GM21737 (cell line): Measurements from ENCODE around the gene DPEP1.
"Not testable (repeated sequence)": the region's sequence is repeated elsewhere in the genome, so short reads cannot be mapped to it uniquely, and the experiment has no call there.

Source experiments
- ATAC-seq: cut with Tn5 transposase; IDR thresholded peaks from one replicate; pipeline ENCODE4 v1.9.1; 2021; ENCODE audit warnings: mild to moderate bottlenecking, moderate library complexity; ENCODE audit not compliant: unreplicated experiment

The DPEP1 gene

GRCh38 chr16:89577055-89577759, 36.2 kb upstream of the DPEP1 start:
- no peak for ATAC-seq

- no peak for ATAC-seq
Observed at GRCh38 chr16:89579351-89579750, 34.1 kb upstream of the DPEP1 start.

DNA sequence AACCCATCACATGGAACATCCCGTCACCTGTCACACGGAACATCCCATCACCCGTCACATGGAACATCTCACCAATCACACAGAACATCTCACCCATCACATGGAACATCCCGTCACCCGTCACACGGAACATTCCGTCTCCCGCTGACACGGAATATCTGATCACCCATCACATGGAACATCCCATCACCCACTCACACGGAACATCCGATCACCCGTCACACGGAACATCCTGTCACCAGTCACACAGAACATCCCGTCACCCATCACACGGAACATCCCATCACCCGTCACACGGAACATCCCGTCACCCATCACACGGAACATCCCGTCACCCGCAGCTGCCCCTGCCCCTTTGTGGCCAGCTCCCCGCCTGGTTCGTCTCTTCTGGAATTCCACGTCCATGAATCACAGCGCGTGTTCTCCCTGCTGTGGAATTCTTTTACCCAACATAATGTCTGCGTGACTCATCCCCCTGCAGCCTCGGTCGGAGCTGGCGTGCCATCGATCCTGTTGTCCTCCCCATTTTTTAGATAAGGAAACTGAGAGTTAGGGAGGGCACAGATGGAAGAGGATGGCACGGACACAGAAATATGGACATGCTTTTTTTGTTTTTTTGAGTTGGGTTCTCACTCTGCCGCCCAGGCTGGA, 32.3 kb upstream of the DPEP1 start:
- ATAC-seq, result no peak

DNA sequence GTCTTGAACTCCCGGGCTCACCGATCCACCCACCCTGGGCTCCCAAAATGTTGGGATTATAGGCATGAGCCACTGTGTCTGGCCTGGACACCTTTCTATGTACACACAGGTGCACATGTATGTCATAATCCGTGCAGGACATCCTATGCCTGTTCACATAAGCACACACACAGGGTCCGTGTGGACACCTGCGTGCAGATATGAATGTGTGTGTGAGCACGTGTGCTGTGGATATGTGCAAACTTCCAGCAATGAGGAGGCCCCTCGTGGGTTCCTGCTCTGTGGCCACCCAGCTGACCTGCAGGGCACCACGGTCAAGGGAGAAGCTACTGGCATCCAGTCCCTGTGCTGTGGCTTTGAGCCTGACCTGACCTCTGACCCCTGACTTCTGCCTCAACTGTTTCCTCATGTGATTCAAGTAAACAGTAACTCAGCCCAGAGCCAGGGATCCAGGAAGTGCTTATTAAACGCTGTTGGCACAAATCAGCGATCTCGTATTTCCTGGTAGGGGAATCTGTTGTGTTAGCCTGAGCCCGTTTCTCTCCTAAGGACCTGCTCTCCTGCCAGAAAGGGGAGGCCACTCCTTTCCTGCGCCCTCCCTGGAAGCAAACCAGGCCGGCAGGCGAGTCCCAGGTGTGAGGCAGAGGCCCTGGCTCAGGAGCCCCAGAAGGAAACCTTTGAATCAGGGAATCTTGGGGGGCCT, 31.4 kb upstream of the DPEP1 start:
- ATAC-seq, result no peak

DNA sequence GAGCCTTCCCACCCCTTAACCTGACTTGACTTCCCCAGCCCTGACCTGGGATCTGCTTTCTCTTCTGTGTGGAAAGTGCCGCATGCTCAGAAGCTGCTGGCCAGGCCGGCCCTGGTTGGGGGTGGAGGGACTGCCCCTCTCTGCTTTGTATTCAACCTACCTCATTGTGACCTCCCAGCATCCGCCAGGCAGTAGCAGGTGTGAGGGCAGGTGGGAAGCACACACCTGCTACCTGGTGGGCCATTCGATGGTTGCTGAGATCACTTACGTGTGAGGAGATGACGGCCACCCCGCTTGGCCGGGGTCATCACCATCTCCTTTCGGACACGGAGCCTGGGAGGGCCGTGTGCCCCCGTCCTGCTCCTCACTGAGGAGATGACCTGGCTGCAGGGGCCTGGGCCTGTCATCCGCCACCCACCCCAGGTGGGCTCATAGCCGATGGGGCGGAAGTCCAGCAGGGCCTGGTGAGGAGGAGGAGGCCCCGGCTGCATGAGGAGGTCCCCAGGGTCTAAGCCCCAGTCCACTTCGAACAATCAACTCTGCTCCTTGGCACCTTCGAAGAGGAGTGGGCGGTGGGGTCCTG, 30.7 kb upstream of the DPEP1 start:
- no peak for ATAC-seq

DNA sequence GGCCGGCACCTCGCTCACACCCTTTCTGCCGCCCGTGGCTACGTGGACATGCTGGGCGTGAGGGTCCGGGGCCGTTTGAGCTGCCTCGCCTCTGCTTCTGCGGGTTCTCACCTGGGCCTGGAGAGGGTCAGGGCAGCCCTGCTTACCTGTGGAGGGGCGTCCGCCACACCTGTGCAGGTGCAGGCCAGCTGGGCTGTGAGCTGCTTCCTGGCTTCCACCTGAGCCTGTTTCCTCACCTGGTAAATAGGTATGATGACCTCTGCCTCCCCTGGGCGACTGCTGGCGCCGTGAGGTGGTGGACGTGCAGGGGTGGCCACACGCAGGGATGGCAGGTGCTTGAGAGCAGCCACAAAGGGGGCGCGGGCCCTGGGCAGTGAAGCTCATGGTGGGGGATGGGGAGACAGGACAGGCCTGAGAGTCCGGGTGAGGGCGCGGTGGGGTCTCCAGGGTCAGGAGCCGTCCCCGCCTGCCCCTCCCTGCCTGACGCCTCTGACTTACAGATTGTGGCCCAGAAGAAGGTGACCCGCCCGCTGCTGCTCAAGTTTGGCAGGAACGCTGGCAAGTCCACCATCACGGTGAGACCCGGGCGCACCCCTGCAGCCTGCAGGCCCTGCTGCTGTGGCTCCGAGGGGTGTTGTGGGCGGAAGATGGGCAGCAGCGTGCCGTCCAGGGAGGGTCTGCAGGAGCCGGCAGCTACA, 30.1 kb upstream of the DPEP1 start:
- ATAC-seq, result no peak

- no peak for ATAC-seq
Observed at GRCh38 chr16:89583895-89584644, 29.4 kb upstream of the DPEP1 start.

DNA sequence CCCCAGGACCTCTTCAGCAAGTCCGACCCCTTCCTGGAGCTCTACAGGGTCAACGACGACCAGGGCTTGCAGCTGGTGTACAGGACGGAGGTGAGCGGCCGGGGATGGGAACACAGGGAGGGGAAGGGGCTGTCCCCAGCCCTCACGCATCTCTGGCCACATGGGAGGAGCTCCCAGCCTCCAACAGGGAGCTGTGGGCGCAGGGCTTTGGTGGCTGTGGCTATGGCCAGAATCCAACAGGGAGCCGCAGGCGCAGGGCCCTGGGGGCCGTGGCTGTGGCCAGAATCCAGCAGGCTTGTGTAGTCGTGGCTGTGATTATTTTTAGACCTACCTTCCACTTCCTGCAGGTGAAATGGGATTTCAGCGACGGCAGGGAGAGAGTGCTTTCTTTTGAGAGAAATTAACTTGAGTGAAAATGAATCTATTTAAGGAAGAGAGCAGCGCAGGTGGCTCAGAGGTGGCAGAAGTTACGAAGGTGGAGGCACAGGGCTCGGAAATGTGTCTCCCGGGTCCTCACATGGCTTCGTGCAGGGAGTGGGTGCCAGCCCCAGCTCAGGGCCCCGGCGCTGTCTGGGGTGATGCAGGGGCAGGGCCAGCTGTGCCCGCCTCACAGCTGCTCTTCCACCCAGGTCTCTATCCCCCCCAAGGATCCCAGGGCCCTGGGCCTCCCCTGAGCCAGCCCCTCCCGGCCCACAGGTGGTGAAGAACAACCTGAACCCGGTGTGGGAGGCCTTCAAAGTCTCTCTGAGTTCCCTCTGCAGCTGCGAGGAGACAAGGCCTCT, 28.5 kb upstream of the DPEP1 start:
- no peak for ATAC-seq

- ATAC-seq, result no peak
Observed at GRCh38 chr16:89586218-89586617, 27.2 kb upstream of the DPEP1 start.

- no peak for ATAC-seq
Observed at GRCh38 chr16:89586853-89587252, 26.6 kb upstream of the DPEP1 start.

DNA sequence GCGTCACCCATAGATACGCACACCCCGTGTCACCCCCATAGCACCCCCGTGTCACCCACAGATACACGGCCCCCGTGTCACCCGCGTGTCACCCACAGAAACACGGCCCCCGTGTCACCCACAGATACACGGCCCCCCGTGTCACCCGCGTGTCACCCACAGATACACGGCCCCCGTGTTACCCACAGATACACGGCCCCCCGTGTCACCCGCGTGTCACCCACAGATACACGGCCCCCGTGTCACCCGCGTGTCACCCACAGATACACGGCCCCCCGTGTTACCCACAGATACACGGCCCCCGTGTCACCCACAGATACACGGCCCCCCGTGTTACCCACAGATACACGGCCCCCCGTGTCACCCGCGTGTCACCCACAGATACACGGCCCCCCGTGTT, 25.8 kb upstream of the DPEP1 start:
- ATAC-seq, result not testable (repeated sequence)

DNA sequence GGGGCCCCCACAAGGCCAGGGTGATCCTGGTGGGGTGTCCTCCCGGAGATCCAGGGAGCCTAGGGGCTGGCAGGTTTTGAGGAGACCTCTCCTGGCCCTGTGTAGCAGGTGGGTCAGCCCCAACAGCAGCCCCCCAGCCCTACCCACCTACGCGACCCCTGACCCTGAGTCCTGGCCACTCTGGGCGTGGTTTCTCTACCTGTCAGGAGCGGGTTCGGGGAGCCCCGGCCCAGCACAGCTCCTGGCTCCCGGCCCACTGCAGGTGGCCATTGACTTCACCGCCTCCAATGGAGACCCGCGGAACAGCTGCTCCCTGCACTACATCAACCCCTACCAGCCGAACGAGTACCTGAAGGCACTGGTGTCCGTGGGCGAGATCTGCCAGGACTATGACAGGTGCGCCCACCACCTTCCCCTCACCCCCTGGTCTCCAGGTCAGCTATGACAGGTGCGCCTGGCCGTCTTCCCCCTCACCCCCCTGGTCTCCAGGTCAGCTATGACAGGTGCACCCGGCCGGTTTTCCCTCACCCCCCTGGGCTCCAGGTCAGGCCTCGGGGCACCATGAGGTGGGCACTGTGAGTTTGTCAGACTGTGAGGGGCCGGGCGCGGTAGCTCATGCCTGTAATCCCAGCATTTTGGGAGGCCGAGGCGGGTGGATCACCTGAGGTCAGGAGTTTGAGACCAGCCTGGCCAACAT, 24.9 kb upstream of the DPEP1 start:
- no peak for ATAC-seq

DNA sequence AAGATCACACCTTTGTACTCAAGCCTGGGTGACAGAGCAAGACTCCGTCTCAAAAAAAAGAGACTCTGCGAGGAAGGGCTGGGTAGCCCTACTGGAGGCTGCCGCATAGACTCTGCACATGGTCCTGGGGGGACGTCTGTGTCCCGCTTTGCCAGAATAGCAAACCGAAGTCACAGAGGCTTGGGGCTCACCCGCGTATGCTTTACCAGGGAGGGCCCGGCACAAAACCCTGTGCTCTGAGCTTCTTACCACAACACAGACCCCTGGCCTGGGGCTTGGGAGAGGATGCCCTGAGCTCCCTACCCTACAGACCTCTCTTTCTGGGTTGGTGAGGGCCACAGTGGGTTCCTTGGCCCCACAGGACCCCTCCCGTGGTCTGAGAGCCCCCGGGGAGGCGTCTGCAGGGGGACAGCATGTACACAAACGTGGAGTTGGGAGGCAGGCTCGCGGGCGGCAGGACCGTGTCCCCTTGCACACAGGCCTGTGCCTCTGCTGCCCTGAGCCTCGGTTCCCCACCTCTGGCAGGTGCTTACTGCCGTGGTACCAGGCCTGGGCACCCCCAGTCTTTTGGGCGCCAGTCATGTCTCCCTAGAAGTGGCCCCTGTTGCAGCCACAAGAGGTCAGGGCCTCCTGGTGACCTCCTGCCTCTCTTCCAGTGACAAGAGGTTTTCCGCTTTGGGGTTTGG, 24.1 kb upstream of the DPEP1 start:
- ATAC-seq, result no peak

- no peak for ATAC-seq
Observed at GRCh38 chr16:89593841-89594240, 19.6 kb upstream of the DPEP1 start.

GRCh38 chr16:89595330-89596060, 17.9 kb upstream of the DPEP1 start:
- no peak for ATAC-seq

GRCh38 chr16:89596061-89596689, 17.3 kb upstream of the DPEP1 start:
- no peak for ATAC-seq

- ATAC-seq, result no peak
Observed at GRCh38 chr16:89596957-89597649, 16.3 kb upstream of the DPEP1 start.
